K562 (cell line): ENCODE data around the gene PAX8. TPM values are rescaled to one million over a fixed set of nuclear protein-coding genes. Genes with fewer than 3 reads are reported as not detected.

Experiments
- ATAC-seq: fragments of 200-7000 bp; cut with Tn5 transposase; 3 replicates; pipeline ENCODE4 v1.9.1; 2020; ENCODE audit warnings: moderate library complexity
- BruUV-seq: library from RNA; stranded (reverse); fragments of 400-500 nt; replicated peaks from 2 replicates; lab custom pipeline; 2021; lab: Mats Ljungman, UMichigan
- CTCF ChIA-PET: fragments of 300-600 bp; formaldehyde crosslinking; extraction: SDS; loops from one replicate; lab custom pipeline; 2021; ENCODE audit warnings: low intra/inter-chr PET ratio; lab: Yijun Ruan, JAX
- POLR2A ChIA-PET: fragments of 300-600, 350-650 bp; sonication (Branson Sonifier 250); formaldehyde crosslinking; extraction: SDS; loops from one replicate; lab custom pipeline; 2021; ENCODE audit warnings: antibody characterized with exemption, inconsistent platforms; lab: Yijun Ruan, JAX
- DNase-seq, 4 experiments: peaks; one replicate each; pipeline versions ENCODE4 v3.0.0 to v3.0.0-alpha.2; 2011 to 2018; ENCODE audit warnings: low spot score in 3 of 4, mixed read lengths in 3 of 4; ENCODE audit errors: extremely low read depth in 1 of 4
- FAIRE-seq: peaks from 2 replicates; lab custom pipeline; 2011; peaks lifted over from hg19 to GRCh38; lab: Jason Lieb, UNC
- H2AFZ ChIP-seq: 2 replicates; pipeline ENCODE4 v1.6.0; 2011; ENCODE audit warnings: low read depth, low read length, control low read depth, inconsistent platforms
- H3K27ac ChIP-seq: fragments of 200-600 bp; 3 replicates; pipeline ENCODE4 v1.8.0; 2011; ENCODE audit warnings: low read depth, mild to moderate bottlenecking, control low read depth, inconsistent platforms, low read length, moderate library complexity, mixed read lengths; ENCODE audit errors: extremely low read depth
- H3K27me3 ChIP-seq, 2 experiments: fragments of 300-600 bp in 1 of 2; 2 replicates in 1 of 2; 3 replicates in 1 of 2; pipeline versions ENCODE4 v1.6.0 to v1.8.0; 2011; ENCODE audit warnings: inconsistent platforms in 2 of 2, low read length in 2 of 2, mild to moderate bottlenecking in 1 of 2, mixed read lengths in 1 of 2, moderate library complexity in 1 of 2; ENCODE audit not compliant: control insufficient read depth in 2 of 2, insufficient read depth in 2 of 2
- H3K36me3 ChIP-seq: fragments of 300-600 bp; 3 replicates; pipeline ENCODE4 v1.8.0; 2011; ENCODE audit warnings: mild to moderate bottlenecking, low read length, inconsistent platforms; ENCODE audit not compliant: control insufficient read depth, insufficient read depth
- H3K4me1 ChIP-seq, 2 experiments: fragments of 200-600 bp in 1 of 2; replicated peaks in 1 of 2; 2 replicates in 1 of 2; 3 replicates in 1 of 2; pipeline versions ENCODE4 v1.5.1 to v1.8.0; 2011; ENCODE audit warnings: inconsistent platforms in 2 of 2, low read length in 2 of 2, mild to moderate bottlenecking in 1 of 2, mixed read lengths in 1 of 2, moderate library complexity in 1 of 2; ENCODE audit not compliant: control insufficient read depth in 2 of 2, insufficient read depth in 2 of 2
- H3K4me2 ChIP-seq: 2 replicates; pipeline ENCODE4 v1.6.1; 2011; ENCODE audit warnings: low read length, control low read depth, inconsistent platforms, mixed read lengths; ENCODE audit not compliant: insufficient read depth
- H3K4me3 ChIP-seq: fragments of 200-600 bp; sonication (generic), shearing (Covaris generic); 2 replicates; pipeline ENCODE4 v1.5.1; 2016; ENCODE audit warnings: control low read depth, inconsistent platforms
- H3K79me2 ChIP-seq: fragments of 200-600 bp; 3 replicates; pipeline ENCODE4 v1.8.0; 2011; ENCODE audit warnings: low read length, inconsistent platforms; ENCODE audit not compliant: control insufficient read depth, insufficient read depth
- H3K9ac ChIP-seq, 2 experiments: 2 replicates each; pipeline versions ENCODE4 v1.6.0 to v1.6.1; 2011; ENCODE audit warnings: low read depth in 2 of 2, low read length in 2 of 2, control low read depth in 1 of 2, inconsistent platforms in 1 of 2, mild to moderate bottlenecking in 1 of 2, mixed read lengths in 1 of 2; ENCODE audit not compliant: insufficient read depth in 1 of 2
- H3K9me1 ChIP-seq: one replicate; pipeline ENCODE4 v1.6.0; 2011; ENCODE audit warnings: inconsistent platforms, mild to moderate bottlenecking, low read length, moderate library complexity; ENCODE audit not compliant: control insufficient read depth, insufficient read depth
- H3K9me3 ChIP-seq: replicated peaks from 2 replicates; pipeline ENCODE4 v1.5.1; 2011; ENCODE audit warnings: low read depth, low read length, inconsistent platforms; ENCODE audit not compliant: control insufficient read depth, insufficient read depth
- H4K20me1 ChIP-seq: replicated peaks from 2 replicates; pipeline ENCODE4 v1.6.1; 2011; ENCODE audit warnings: low read length, inconsistent platforms, mixed read lengths; ENCODE audit not compliant: control insufficient read depth, insufficient read depth
- CTBP1 ChIP-seq: fragments of 450-650 bp; IDR thresholded peaks from 2 replicates; pipeline ENCODE4 v1.6.1; 2016; ENCODE audit warnings: borderline replicate concordance
- GTF2A2 ChIP-seq: IDR thresholded peaks from 2 replicates; pipeline ENCODE4 v1.6.1; 2016; ENCODE audit warnings: mild to moderate bottlenecking, missing genetic modification characterization, missing compliant biosample characterization
- NFIX ChIP-seq: fragments of 250-450 bp; sonication (Bioruptor Pico); IDR thresholded peaks from 2 replicates; pipeline ENCODE4 v1.4.0; 2020; ENCODE audit warnings: low read depth, mild to moderate bottlenecking, moderate library complexity
- RAD51 ChIP-seq: fragments of 450-650 bp; IDR thresholded peaks from 2 replicates; pipeline ENCODE4 v1.7.1; 2016; ENCODE audit warnings: low read depth, mild to moderate bottlenecking, borderline replicate concordance
- TBP ChIP-seq: optimal IDR thresholded peaks from 2 replicates; pipeline ENCODE3; 2011; ENCODE audit warnings: low read depth, low read length, improper control_type of control experiment
- ZNF239 ChIP-seq: fragments of 250-450 bp; sonication (Bioruptor Pico); IDR thresholded peaks from 2 replicates; pipeline ENCODE4 v1.4.0; 2020; ENCODE audit warnings: mild to moderate bottlenecking
- ZNF24 ChIP-seq: fragments of 450-650 bp; IDR thresholded peaks from 2 replicates; pipeline ENCODE4 v1.6.1; 2016
- WGBS: fragments of 100-300 bp; shearing (Covaris generic); methylation state at CpG from one replicate; pipeline ENCODE4 v1.1.6; 2016; ENCODE audit warnings: low coverage, mixed read lengths; ENCODE audit not compliant: insufficient coverage; ENCODE audit errors: missing lambda C conversion rate; 5-methylcytosine and 5-hydroxymethylcytosine counted together
- in situ Hi-C: fragments of 300-500 bp; cut with MboI; formaldehyde crosslinking; loops from 4 replicates; pipeline ENCODE4 v1.15.0; 2018; ENCODE audit warnings: inconsistent platforms, mixed read lengths
- intact Hi-C: fragments of 100-400 bp; cut with micrococcal nuclease; formaldehyde crosslinking; loops from 2 replicates; pipeline ENCODE4 v1.14.2; 2022
- polyA plus RNA-seq, 8 experiments: library from polyadenylated mRNA; depleted of rRNA in 4 of 8; stranded (reverse) in 5 of 8; unstranded in 3 of 8; fragments of >200 nt; fragmentation: Nextera tagmentation in 2 of 8; fragmentation: Illumina TruSeq in 1 of 8; extraction: Ambion mirVana in 2 of 8; extraction: Trizol in 1 of 8; gene quantifications; 2 replicates each; pipeline versions ENCODE4 v1.2.1 to v1.2.3, GENCODE V29; 2011 to 2014; ENCODE audit warnings: inconsistent platforms in 1 of 8, missing spikeins in 1 of 8
- total RNA-seq, 7 experiments: library from RNA; depleted of rRNA in 6 of 7; stranded (reverse); fragments of >200 nt in 6 of 7; fragmentation: Illumina TruSeq in 2 of 7; extraction: Trizol in 2 of 7; gene quantifications; 2 replicates each; pipeline versions ENCODE4 v1.2.1 to v1.2.3, GENCODE V29; 2011 to 2021; ENCODE audit warnings: low replicate concordance in 1 of 7
- TF ChIP-seq, protein P1 (sequence below), 2 experiments: fragments of 450-650 bp in 1 of 2; sonication (generic) in 1 of 2; formaldehyde crosslinking in 1 of 2; IDR thresholded peaks; 2 replicates each; pipeline versions ENCODE4 v1.7.1 to v1.9.0; 2016 to 2022; ENCODE audit warnings: inconsistent platforms in 1 of 2, mild to moderate bottlenecking in 1 of 2, missing genetic modification reagents in 1 of 2
- TF ChIP-seq, protein P2 (sequence below): IDR thresholded peaks from 2 replicates; pipeline ENCODE4 v1.6.1; 2011; ENCODE audit warnings: borderline replicate concordance, low read depth, mild to moderate bottlenecking, moderate library complexity, low read length; ENCODE audit not compliant: insufficient read depth, poor library complexity, severe bottlenecking

The PAX8 gene
- total and polyA plus RNA-seq, 9 of the 15 experiments (the other 6 are each of a cell fraction or from before 2014, with no cell fraction given), result 0.13 to 2.1 (median 0.51) TPM

DNA sequence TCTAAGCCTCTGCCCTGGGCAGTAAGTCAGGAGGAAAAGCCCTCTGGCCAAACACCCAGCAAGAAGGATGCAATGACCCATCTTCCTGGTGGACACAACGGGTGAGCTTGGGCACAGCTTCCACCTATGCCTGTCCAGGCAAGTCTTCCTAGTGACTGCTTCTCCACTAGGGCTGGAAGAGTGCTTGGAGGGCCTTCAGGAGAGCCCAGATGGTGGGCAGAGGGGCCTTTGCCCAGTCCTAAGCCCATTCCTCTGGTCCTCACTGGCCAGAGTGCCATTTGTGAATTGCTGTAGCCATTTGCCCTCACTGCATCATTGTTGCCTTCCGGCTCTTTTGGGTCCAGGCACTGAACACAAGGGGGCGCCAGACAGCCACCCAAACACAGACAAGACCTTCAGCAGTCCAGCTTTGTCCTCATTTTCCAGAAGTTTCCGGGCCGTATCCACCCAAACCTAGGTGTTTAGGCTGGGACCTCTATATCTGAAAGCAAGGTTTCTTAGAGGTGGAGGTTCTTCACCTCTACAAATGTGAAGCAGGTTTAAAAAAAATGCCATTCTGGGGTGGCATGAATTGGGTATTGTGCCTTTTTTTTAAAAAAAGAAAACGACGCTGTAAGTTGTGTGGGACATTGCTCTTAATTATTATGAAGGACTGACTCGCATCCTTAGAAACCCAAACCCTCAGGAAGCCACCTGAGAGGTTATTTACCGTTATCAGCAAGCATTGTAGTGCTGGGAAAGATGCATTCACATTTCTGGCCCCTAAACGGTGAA, 29.5 kb downstream of the PAX8 start:
- no peak overlapping the region for H3K4me2 ChIP-seq
- no peaks in the 10 kb centered on the region for H4K20me1 ChIP-seq
- POLR2A ChIA-PET, result interaction anchor here (0.7 to 1.4 kb wide), 3 partner anchors 14 to 111 kb away, joined by 3 to 4 read pairs (median 3); no protein-coding TSS in a partner anchor
- peak; percentile 42; the same call in 1 of the 2 replicates for TF ChIP-seq CTBP1
- TF ChIP-seq, protein P1, sequence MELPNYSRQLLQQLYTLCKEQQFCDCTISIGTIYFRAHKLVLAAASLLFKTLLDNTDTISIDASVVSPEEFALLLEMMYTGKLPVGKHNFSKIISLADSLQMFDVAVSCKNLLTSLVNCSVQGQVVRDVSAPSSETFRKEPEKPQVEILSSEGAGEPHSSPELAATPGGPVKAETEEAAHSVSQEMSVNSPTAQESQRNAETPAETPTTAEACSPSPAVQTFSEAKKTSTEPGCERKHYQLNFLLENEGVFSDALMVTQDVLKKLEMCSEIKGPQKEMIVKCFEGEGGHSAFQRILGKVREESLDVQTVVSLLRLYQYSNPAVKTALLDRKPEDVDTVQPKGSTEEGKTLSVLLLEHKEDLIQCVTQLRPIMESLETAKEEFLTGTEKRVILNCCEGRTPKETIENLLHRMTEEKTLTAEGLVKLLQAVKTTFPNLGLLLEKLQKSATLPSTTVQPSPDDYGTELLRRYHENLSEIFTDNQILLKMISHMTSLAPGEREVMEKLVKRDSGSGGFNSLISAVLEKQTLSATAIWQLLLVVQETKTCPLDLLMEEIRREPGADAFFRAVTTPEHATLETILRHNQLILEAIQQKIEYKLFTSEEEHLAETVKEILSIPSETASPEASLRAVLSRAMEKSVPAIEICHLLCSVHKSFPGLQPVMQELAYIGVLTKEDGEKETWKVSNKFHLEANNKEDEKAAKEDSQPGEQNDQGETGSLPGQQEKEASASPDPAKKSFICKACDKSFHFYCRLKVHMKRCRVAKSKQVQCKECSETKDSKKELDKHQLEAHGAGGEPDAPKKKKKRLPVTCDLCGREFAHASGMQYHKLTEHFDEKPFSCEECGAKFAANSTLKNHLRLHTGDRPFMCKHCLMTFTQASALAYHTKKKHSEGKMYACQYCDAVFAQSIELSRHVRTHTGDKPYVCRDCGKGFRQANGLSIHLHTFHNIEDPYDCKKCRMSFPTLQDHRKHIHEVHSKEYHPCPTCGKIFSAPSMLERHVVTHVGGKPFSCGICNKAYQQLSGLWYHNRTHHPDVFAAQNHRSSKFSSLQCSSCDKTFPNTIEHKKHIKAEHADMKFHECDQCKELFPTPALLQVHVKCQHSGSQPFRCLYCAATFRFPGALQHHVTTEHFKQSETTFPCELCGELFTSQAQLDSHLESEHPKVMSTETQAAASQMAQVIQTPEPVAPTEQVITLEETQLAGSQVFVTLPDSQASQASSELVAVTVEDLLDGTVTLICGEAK (IDR thresholded peaks at IDR 0.05), result no peak
- TF ChIP-seq, protein P1 (CRISPR knock-in tag; IDR thresholded peaks at IDR 0.05), result no peak
- TF ChIP-seq ZNF24, result peak; percentile 98
- TF ChIP-seq, protein P2, sequence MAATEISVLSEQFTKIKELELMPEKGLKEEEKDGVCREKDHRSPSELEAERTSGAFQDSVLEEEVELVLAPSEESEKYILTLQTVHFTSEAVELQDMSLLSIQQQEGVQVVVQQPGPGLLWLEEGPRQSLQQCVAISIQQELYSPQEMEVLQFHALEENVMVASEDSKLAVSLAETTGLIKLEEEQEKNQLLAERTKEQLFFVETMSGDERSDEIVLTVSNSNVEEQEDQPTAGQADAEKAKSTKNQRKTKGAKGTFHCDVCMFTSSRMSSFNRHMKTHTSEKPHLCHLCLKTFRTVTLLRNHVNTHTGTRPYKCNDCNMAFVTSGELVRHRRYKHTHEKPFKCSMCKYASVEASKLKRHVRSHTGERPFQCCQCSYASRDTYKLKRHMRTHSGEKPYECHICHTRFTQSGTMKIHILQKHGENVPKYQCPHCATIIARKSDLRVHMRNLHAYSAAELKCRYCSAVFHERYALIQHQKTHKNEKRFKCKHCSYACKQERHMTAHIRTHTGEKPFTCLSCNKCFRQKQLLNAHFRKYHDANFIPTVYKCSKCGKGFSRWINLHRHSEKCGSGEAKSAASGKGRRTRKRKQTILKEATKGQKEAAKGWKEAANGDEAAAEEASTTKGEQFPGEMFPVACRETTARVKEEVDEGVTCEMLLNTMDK, result peak; percentile 40
- no peak for TF ChIP-seq TBP
- no peak for TF ChIP-seq ZNF239 (CRISPR knock-in tag)
- TF ChIP-seq GTF2A2 (tag), result no peak
- no peak for TF ChIP-seq RAD51
- no peak for TF ChIP-seq NFIX (CRISPR knock-in tag)

More for the DNA sequence above, 29.5 kb downstream of the PAX8 start:
- Histone ChIP-seq H3K9me3 (no peaks in the 10 kb centered on the region), H3K9me1 (no peaks in the 10 kb centered on the region), H3K27me3 (no peaks in the 10 kb centered on the region), H3K79me2 (no peaks in the 10 kb centered on the region), H3K27ac (no peak overlapping the region), H3K4me3 (no peak overlapping the region), H3K36me3 (no peaks in the 10 kb centered on the region), H3K9ac (no peak overlapping the region), H2AFZ (peak overlapping the region; percentile 52), H3K4me1 (peaks cover 0 to 20% of the 10 kb centered on the region in 2 experiments; a peak in 4 of 5 replicates)
- intact Hi-C loops, result loop anchor here (1.0 to 2.0 kb wide), 2 partner anchors 44 to 121 kb away; no protein-coding TSS in a partner anchor
- CTCF ChIA-PET, result interaction anchor here (1.0 to 2.2 kb wide), 5 partner anchors 45 to 141 kb away, joined by 3 to 12 read pairs (median 8); no protein-coding TSS in a partner anchor
- BruUV-seq, result no TSS peak
- peak; percentile 78 to 85 (median 82) for DNase-seq
- in situ Hi-C loops, result no loop called here
- FAIRE-seq, result peak; percentile 89
- WGBS, result 31% methylated on average over 10 of the region's 10 CpGs
- peak; percentile 94 for ATAC-seq
